GM12873 (cell line): Measurements from ENCODE around the gene TIMP2.

ENCODE experiments used
- CTCF ChIP-seq: IDR thresholded peaks from 2 replicates; pipeline ENCODE4 v1.5.1; 2012; ENCODE audit warnings: low read depth, mild to moderate bottlenecking, moderate library complexity, low read length, control low read depth; ENCODE audit not compliant: insufficient read depth; ENCODE audit errors: missing control alignments

TIMP2 gene

GRCh38 chr17:78961571-78961970 is 36.4 kb upstream of the TIMP2 start:
- no peak for TF ChIP-seq CTCF

DNA sequence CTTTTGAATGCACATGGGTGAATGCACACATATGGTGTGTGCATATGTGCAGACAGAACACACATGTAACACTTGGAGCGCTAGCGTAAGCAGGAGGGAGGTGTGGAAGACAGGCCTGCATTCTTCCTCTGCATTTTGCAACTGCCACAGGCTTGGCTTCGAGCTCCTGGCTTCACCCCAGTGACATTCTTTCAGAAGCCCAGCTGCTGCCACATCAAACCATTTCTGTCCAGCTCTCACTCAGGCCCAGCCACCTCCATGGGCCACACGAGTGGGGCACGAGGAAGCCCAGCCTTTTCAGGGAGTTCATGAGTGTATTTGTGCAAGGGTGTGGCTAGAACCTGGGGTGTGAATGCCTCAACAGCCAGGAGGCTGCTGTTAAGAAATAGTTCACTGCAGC is 35.7 kb upstream of the TIMP2 start:
- no peak for TF ChIP-seq CTCF

DNA sequence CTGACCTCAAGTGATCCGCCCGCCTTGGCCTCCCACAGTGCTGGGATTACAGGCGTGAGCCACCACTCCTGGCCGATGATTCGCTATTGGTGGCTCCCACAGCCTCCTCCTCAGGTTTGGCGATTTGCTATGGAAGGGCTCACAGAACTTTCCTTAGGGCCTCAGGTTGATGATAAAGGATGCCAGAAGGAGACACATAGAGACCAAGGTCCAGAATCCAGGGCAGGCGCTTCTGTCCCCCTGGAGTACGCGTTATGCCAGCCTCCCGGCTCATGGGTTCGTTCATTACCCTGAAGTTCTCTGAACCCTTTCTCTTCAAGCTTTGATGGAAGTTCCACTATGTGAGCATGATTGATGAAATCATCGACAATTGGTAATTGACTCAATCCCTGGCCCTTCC is 34.6 kb upstream of the TIMP2 start:
- TF ChIP-seq CTCF: no peak

GRCh38 chr17:78958641-78959127 is 33.5 kb upstream of the TIMP2 start:
- no peak for TF ChIP-seq CTCF

- no peak for TF ChIP-seq CTCF
Measured at GRCh38 chr17:78957128-78957527, 31.9 kb upstream of the TIMP2 start.

DNA sequence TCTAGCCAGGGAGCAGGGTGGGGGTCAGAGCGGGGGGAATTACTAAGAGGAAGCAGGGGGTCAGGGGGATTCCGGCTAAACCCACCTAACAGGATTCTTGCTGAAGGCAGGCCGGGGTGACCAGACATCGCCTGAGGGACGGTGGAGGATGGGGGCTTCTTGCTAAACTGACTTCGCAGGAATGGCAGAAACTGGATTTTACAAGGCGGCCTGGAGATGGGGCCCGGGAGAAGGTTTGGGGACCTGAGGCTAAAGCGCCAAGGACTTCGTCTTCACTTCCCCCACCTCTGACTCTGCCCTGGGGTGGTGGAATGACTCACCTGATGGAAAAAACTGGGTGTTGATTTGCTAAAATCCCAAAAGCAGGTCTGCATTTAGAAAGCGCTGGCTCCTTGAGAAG is 31.1 kb upstream of the TIMP2 start:
- TF ChIP-seq CTCF: no peak

- no peak for TF ChIP-seq CTCF
Measured at GRCh38 chr17:78954684-78955083, 29.5 kb upstream of the TIMP2 start.
